GM12872 (cell line): ENCODE results near the gene MSH5.

Experiments used
- CTCF ChIP-seq: IDR thresholded peaks from 3 replicates; pipeline ENCODE4 v1.5.1; 2011; ENCODE audit warnings: low read depth, mild to moderate bottlenecking, low read length, moderate library complexity; ENCODE audit not compliant: insufficient read depth

MSH5 gene

GRCh38 chr6:31729515-31729978 is 10.3 kb upstream of the MSH5 start:
- TF ChIP-seq CTCF = no peak

- no peak for TF ChIP-seq CTCF
These were observed 9.7 kb upstream of the MSH5 start for GRCh38 chr6:31729979-31730630.

- no peak for TF ChIP-seq CTCF
These were observed 9.1 kb upstream of the MSH5 start for GRCh38 chr6:31730631-31731086.

GRCh38 chr6:31732029-31732428 is 7.8 kb upstream of the MSH5 start:
- TF ChIP-seq CTCF = no peak

GRCh38 chr6:31733734-31734133 is 6.1 kb upstream of the MSH5 start:
- no peak for TF ChIP-seq CTCF

- no peak for TF ChIP-seq CTCF
These were observed 5.5 kb upstream of the MSH5 start for GRCh38 chr6:31734247-31734820.

- no peak for TF ChIP-seq CTCF
These were observed 4.9 kb upstream of the MSH5 start for GRCh38 chr6:31734821-31735406.
